ENCODE data around the gene HSH2D. TPM values are rescaled to one million over a fixed set of nuclear protein-coding genes. Genes with fewer than 3 reads are reported as not detected.

The HSH2D gene
- polyA plus RNA-seq, 1 of the 3 experiments (the other 2 are of a cell fraction), result not detected

GRCh38 chr19:16197622-16198369 lies 54.3 kb downstream of the HSH2D start, which contains the start of gene AP1M1:
AP1M1 (plus strand) TSS chr19:16197911; CDS start chr19:16198027, 116 bp downstream.
- Histone ChIP-seq H3K4me3 (ENCODE audit: low read depth in 2 of 2, low read length in 1 of 2) (peak within 1 kb of the TSS; percentile 94 to 99), H3K4me1 (ENCODE audit: control insufficient read depth in 1 of 2, insufficient read depth in 2 of 2, low read depth in 1 of 2, low read length in 1 of 2) (peaks cover 13 to 17% of the 10 kb centered on the region in 2 experiments; a peak in 3 of 4 replicates), H3K27me3 (ENCODE audit: insufficient read depth) (no peaks in the 10 kb centered on the region), H3K9me3 (no peaks in the 10 kb centered on the region), H3K9ac (peak within 1 kb of the TSS; percentile 93), H3K36me3 (replicated peaks in 1 of 2; ENCODE audit: control insufficient read depth in 1 of 2, insufficient read depth in 2 of 2, low read length in 1 of 2) (peaks cover 0 to 25% of the 10 kb centered on the region in 2 experiments), H4K20me1 (ENCODE audit: insufficient read depth) (peaks cover 34% of the 10 kb centered on the region), H3K9me2 (no peaks in the 10 kb centered on the region), H3F3A (replicated peaks; ENCODE audit: insufficient read depth) (peaks cover 16% of the 10 kb centered on the region), H2AFZ (ENCODE audit: low read depth) (peak within 1 kb of the TSS; percentile 87), H3K4me2 (peak within 1 kb of the TSS; percentile 98), H3K79me2 (ENCODE audit: insufficient read depth) (peaks cover 50% of the 10 kb centered on the region), H3K27ac (ENCODE audit: low read depth in 2 of 2, low read length in 1 of 2) (peak within 1 kb of the TSS; percentile 88 to 90)
- DNase-seq, result peak; percentile 98
- ChIA-PET POLR2A (interaction anchor here (1.1 to 1.6 kb wide), 2 partner anchors 9 to 12 kb away, joined by 7 to 18 read pairs; partner anchors contain the start of gene FAM32A), CTCF (interaction anchor here (0.5 to 1.4 kb wide), 2 partner anchors 12 to 37 kb away, joined by 3 to 8 read pairs; partner anchors contain the start of gene FAM32A)
- WGBS (ENCODE audit: low lambda C conversion rate), result 0% methylated on average over 21 of the region's 65 CpGs
- TF ChIP-seq NRF1 (IDR thresholded peaks at IDR 0.05; ENCODE audit: low read depth, low read length) (peak; percentile 92), RFX5 (IDR thresholded peaks at IDR 0.05; ENCODE audit: low read length) (no peak), USF1 (IDR thresholded peaks at IDR 0.05; ENCODE audit: borderline replicate concordance, low read depth) (no peak), POLR2AphosphoS5 (IDR thresholded peaks at IDR 0.05; ENCODE audit: low read depth, low read length) (peak; percentile 84), CHD2 (IDR thresholded peaks at IDR 0.05; ENCODE audit: low read length, partially characterized antibody) (peak; percentile 46), ELF1 (IDR thresholded peaks at IDR 0.05) (peak; percentile 96), FOSL2 (IDR thresholded peaks at IDR 0.05; ENCODE audit: borderline replicate concordance, low read depth) (no peak), TAF1 (IDR thresholded peaks at IDR 0.05; ENCODE audit: borderline replicate concordance, low read depth, low read length) (peak; percentile 47; the same call in 1 of the 2 replicates), MXI1 (IDR thresholded peaks at IDR 0.05; ENCODE audit: low read depth, low read length) (peak; percentile 72), SIN3A (IDR thresholded peaks at IDR 0.05; ENCODE audit: borderline replicate concordance, low read depth, low read length) (0 out of 2 replicates have a peak, but pooled peaks have one; percentile 15), YY1 (IDR thresholded peaks at IDR 0.05; ENCODE audit: low read depth) (peak; percentile 77; the same call in 1 of the 2 replicates), NFIC (IDR thresholded peaks at IDR 0.05; ENCODE audit: borderline replicate concordance) (peak; percentile 14; the same call in 1 of the 2 replicates), REST (IDR thresholded peaks at IDR 0.05; ENCODE audit: low read depth, low read length) (0 out of 2 replicates have a peak, but pooled peaks have one; percentile 22), GABPA (IDR thresholded peaks at IDR 0.05; ENCODE audit: low read depth) (peak; percentile 90), RAD21 (IDR thresholded peaks at IDR 0.05; ENCODE audit: low read length) (no peak)
- TF ChIP-seq, protein P1, sequence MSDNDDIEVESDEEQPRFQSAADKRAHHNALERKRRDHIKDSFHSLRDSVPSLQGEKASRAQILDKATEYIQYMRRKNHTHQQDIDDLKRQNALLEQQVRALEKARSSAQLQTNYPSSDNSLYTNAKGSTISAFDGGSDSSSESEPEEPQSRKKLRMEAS (IDR thresholded peaks at IDR 0.05; ENCODE audit: low read depth), result peak; percentile 66; the same call in 1 of the 2 replicates

Data from SK-N-SH (cell line).